DND-41 (cell line): ENCODE results near the gene HTR2C.

Source experiments
- CTCF ChIP-seq: IDR thresholded peaks from 2 replicates; pipeline ENCODE4 v1.5.1; 2012; ENCODE audit warnings: borderline replicate concordance, low read length, moderate library complexity, mild to moderate bottlenecking; ENCODE audit not compliant: poor library complexity, severe bottlenecking; ENCODE audit errors: extremely low read depth
- EZH2 ChIP-seq: IDR thresholded peaks from 3 replicates; pipeline ENCODE4 v1.6.1; 2012; ENCODE audit warnings: borderline replicate concordance, low read depth, mild to moderate bottlenecking, moderate library complexity, low read length, inconsistent platforms; ENCODE audit not compliant: severe bottlenecking

DNA sequence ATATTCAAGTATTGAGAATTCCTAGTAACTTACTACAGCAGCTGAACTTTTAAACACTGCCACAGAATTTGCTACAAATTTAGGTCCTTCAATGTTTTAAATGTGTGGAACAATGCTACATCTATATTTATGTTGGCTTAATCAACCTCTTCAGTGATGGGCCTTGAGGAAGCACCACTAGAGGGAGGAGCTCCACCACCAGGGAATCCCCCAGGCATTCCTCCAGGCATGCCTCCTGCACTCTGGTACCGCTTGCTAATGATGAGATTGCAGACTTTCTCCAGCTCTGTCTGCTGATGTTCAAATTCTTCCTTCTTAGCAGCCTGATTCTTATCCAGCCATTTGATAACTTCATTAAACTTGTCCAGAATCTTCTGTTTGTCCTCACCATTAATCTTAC, 190.8 kb downstream of the HTR2C start:
- no peak for TF ChIP-seq CTCF
- no peak for TF ChIP-seq EZH2
